CD4-positive, alpha-beta memory T cell (primary cell): ENCODE results near the gene AKAP13. TPM values are rescaled to one million over a fixed set of nuclear protein-coding genes. Genes with fewer than 3 reads are reported as not detected.

Experiments used
- CTCF ChIA-PET: fragments of 350-600 bp; sonication (Branson Sonifier 250); formaldehyde crosslinking; loops from one replicate; lab custom pipeline; 2021; ENCODE audit warnings: inconsistent platforms; ENCODE audit not compliant: partially characterized antibody; lab: Charles Lee
- POLR2A ChIA-PET: fragments of 350-600 bp; sonication (Branson Sonifier 250); formaldehyde crosslinking; loops from one replicate; lab custom pipeline; 2021; ENCODE audit not compliant: partially characterized antibody; lab: Charles Lee
- DNase-seq, 5 donors: peaks; one replicate each; pipeline versions ENCODE4 v3.0.0 to v3.0.0-alpha.2; 2020 to 2022; ENCODE audit warnings: mixed read lengths in 1 of 5
- H3K27ac ChIP-seq: one replicate; pipeline ENCODE4 v1.7.0; 2013; ENCODE audit warnings: low read depth, low read length
- H3K27me3 ChIP-seq: 2 replicates; pipeline ENCODE4 v1.7.0; 2013; ENCODE audit warnings: mild to moderate bottlenecking, low read length, moderate library complexity; ENCODE audit not compliant: insufficient read depth
- H3K36me3 ChIP-seq: 2 replicates; pipeline ENCODE4 v1.7.0; 2013; ENCODE audit warnings: mild to moderate bottlenecking, low read length, moderate library complexity; ENCODE audit not compliant: insufficient read depth
- H3K4me1 ChIP-seq: 2 replicates; pipeline ENCODE4 v1.7.0; 2013; ENCODE audit warnings: mild to moderate bottlenecking, low read length, moderate library complexity; ENCODE audit not compliant: insufficient read depth
- H3K4me3 ChIP-seq, 2 donors: one replicate each; pipeline ENCODE4 v1.7.0; 2013; ENCODE audit warnings: low read length in 2 of 2, mild to moderate bottlenecking in 1 of 2
- H3K9me3 ChIP-seq, 2 donors: one replicate each; pipeline ENCODE4 v1.7.0; 2013; ENCODE audit warnings: low read length in 2 of 2, control low read depth in 1 of 2; ENCODE audit not compliant: control insufficient read depth in 1 of 2
- H3K27ac Mint-ChIP-seq, 7 donors: one replicate each; pipeline ENCODE4 v1.8.0; 2020 to 2021; ENCODE audit warnings: mixed read lengths in 7 of 7, mild to moderate bottlenecking in 6 of 7, inconsistent platforms in 3 of 7, moderate library complexity in 3 of 7
- H3K27me3 Mint-ChIP-seq, 2 donors: one replicate each; pipeline ENCODE4 v1.8.0; 2020 to 2021; ENCODE audit warnings: mixed read lengths in 2 of 2
- H3K36me3 Mint-ChIP-seq, 2 donors: one replicate each; pipeline ENCODE4 v1.8.0; 2020 to 2021; ENCODE audit warnings: mixed read lengths in 2 of 2, inconsistent platforms in 1 of 2, mild to moderate bottlenecking in 1 of 2
- H3K4me1 Mint-ChIP-seq, 4 donors: one replicate each; pipeline ENCODE4 v1.8.0; 2020 to 2021; ENCODE audit warnings: mixed read lengths in 4 of 4, mild to moderate bottlenecking in 1 of 4
- H3K4me3 Mint-ChIP-seq, 8 donors: one replicate each; pipeline ENCODE4 v1.8.0; 2020 to 2021; ENCODE audit warnings: mixed read lengths in 8 of 8, mild to moderate bottlenecking in 7 of 8, moderate library complexity in 6 of 8, inconsistent platforms in 3 of 8
- H3K9me3 Mint-ChIP-seq, 8 donors: one replicate each; pipeline ENCODE4 v1.8.0; 2020 to 2021; ENCODE audit warnings: mixed read lengths in 8 of 8, mild to moderate bottlenecking in 5 of 8, inconsistent platforms in 3 of 8, moderate library complexity in 1 of 8
- intact Hi-C: fragments of 100-400 bp; cut with micrococcal nuclease; formaldehyde crosslinking; loops from one replicate; pipeline ENCODE4 v1.15.1; 2023
- polyA plus RNA-seq, 2 donors: library from polyadenylated mRNA; unstranded; fragments of 300-500 nt; fragmentation: Illumina TruSeq; gene quantifications; one replicate each; pipeline ENCODE4 v1.2.3, GENCODE V29; 2021
- total RNA-seq, 2 experiments: library from RNA; stranded (reverse); gene quantifications; one replicate each; pipeline ENCODE4 v1.2.3, GENCODE V29; 2021

Gene AKAP13
- total and polyA plus RNA-seq, 4 experiments from 2014 or later = 68.7 to 319 (median 247) TPM

GRCh38 chr15:85646538-85647091, 266.2 kb downstream of the AKAP13 start:
- Mint-ChIP-seq H3K36me3 (peaks cover 40 to 46% of the 10 kb centered on the region in 2 donors), H3K27ac (peak overlapping the region; percentile 62 to 93 (median 84)), H3K9me3 (no peaks in the 10 kb centered on the region), H3K4me1 (peaks cover 39 to 56% (median 45%) of the 10 kb centered on the region in 4 donors), H3K27me3 (no peaks in the 10 kb centered on the region), H3K4me3 (peak overlapping the region in 6 of 8 donors; percentile 22 to 53 (median 34))
- H3K4me1 ChIP-seq = peaks cover 37% of the 10 kb centered on the region
- peaks cover 22% of the 10 kb centered on the region for H3K36me3 ChIP-seq
- no peaks in the 10 kb centered on the region for H3K27me3 ChIP-seq
- ChIA-PET POLR2A (interaction anchor here (1.1 to 6.8 kb wide), 10 partner anchors 12 to 65 kb away, joined by 3 to 57 read pairs (median 6); no protein-coding TSS in a partner anchor), CTCF (interaction anchor here (0.9 to 1.5 kb wide), 5 partner anchors 10 to 43 kb away, joined by 3 to 4 read pairs (median 4); no protein-coding TSS in a partner anchor)
- peak overlapping the region; percentile 15 for H3K27ac ChIP-seq
- no peaks in the 10 kb centered on the region for H3K9me3 ChIP-seq
- intact Hi-C loops = no loop called here
- H3K4me3 ChIP-seq = no peak overlapping the region
- DNase-seq = peak; percentile 22 to 72 (median 55)

GRCh38 chr15:85649372-85649771, 269.0 kb downstream of the AKAP13 start:
- Mint-ChIP-seq H3K27ac (peak overlapping the region in 6 of 7 donors; percentile 31 to 85 (median 78)), H3K9me3 (no peaks in the 10 kb centered on the region), H3K27me3 (no peaks in the 10 kb centered on the region), H3K36me3 (peaks cover 27 to 49% of the 10 kb centered on the region in 2 donors), H3K4me1 (peaks cover 32 to 47% (median 40%) of the 10 kb centered on the region in 4 donors), H3K4me3 (no peak overlapping the region)
- H3K27ac ChIP-seq = no peak overlapping the region
- intact Hi-C loops = no loop called here
- no peak overlapping the region for H3K4me3 ChIP-seq
- H3K9me3 ChIP-seq = no peaks in the 10 kb centered on the region
- ChIA-PET CTCF (no interaction called here), POLR2A (interaction anchor here (6.8 kb wide), 1 partner anchor 25 kb away, joined by 57 read pairs; no protein-coding TSS in a partner anchor)
- H3K4me1 ChIP-seq = peaks cover 37% of the 10 kb centered on the region
- H3K36me3 ChIP-seq = peaks cover 16% of the 10 kb centered on the region
- H3K27me3 ChIP-seq = no peaks in the 10 kb centered on the region
- DNase-seq = no peak

GRCh38 chr15:85651548-85651947, 271.1 kb downstream of the AKAP13 start:
- POLR2A ChIA-PET = no interaction called here
- Histone ChIP-seq H3K4me3 (no peak overlapping the region), H3K9me3 (no peaks in the 10 kb centered on the region), H3K27me3 (no peaks in the 10 kb centered on the region), H3K36me3 (peaks cover 17% of the 10 kb centered on the region), H3K27ac (no peak overlapping the region), H3K4me1 (peaks cover 17% of the 10 kb centered on the region)
- Mint-ChIP-seq H3K4me3 (no peak overlapping the region), H3K27ac (peak overlapping the region in 1 of 7 donors; percentile 71), H3K4me1 (peaks cover 16 to 31% (median 24%) of the 10 kb centered on the region in 4 donors), H3K9me3 (peaks cover 0 to 5% (median 0%) of the 10 kb centered on the region in 8 donors), H3K27me3 (no peaks in the 10 kb centered on the region), H3K36me3 (peaks cover 19 to 52% of the 10 kb centered on the region in 2 donors)
- CTCF ChIA-PET = interaction anchor here (1.4 kb wide), 1 partner anchor 35 kb away, joined by 4 read pairs; no protein-coding TSS in a partner anchor
- no peak for DNase-seq
- intact Hi-C loops = no loop called here

- DNase-seq = no peak
- H3K36me3 ChIP-seq = peaks cover 17% of the 10 kb centered on the region
- H3K4me1 Mint-ChIP-seq = peaks cover 13 to 27% (median 16%) of the 10 kb centered on the region in 4 donors
- no peaks in the 10 kb centered on the region for H3K9me3 ChIP-seq
- intact Hi-C loops = no loop called here
- no peak overlapping the region for H3K4me3 ChIP-seq
- peak overlapping the region in 6 of 7 donors; percentile 6 to 67 (median 49) for H3K27ac Mint-ChIP-seq
- no peak overlapping the region for H3K4me3 Mint-ChIP-seq
- H3K9me3 Mint-ChIP-seq = peaks cover 0 to 6% (median 0%) of the 10 kb centered on the region in 8 donors
- peaks cover 11% of the 10 kb centered on the region for H3K4me1 ChIP-seq
- H3K27me3 ChIP-seq = no peaks in the 10 kb centered on the region
- POLR2A ChIA-PET = no interaction called here
- H3K27ac ChIP-seq = no peak overlapping the region
- peaks cover 18 to 56% of the 10 kb centered on the region in 2 donors for H3K36me3 Mint-ChIP-seq
- no peaks in the 10 kb centered on the region for H3K27me3 Mint-ChIP-seq
- CTCF ChIA-PET = interaction anchor here (0.6 to 1.4 kb wide), 3 partner anchors 24 to 186 kb away, joined by 3 to 4 read pairs (median 3); no protein-coding TSS in a partner anchor
These were observed 272.1 kb downstream of the AKAP13 start for GRCh38 chr15:85652457-85652856.

- H3K4me1 Mint-ChIP-seq = peaks cover 4 to 8% (median 6%) of the 10 kb centered on the region in 4 donors
- Histone ChIP-seq H3K9me3 (no peaks in the 10 kb centered on the region), H3K4me1 (no peaks in the 10 kb centered on the region), H3K27me3 (no peaks in the 10 kb centered on the region), H3K27ac (no peak overlapping the region), H3K36me3 (peaks cover 13% of the 10 kb centered on the region), H3K4me3 (no peak overlapping the region)
- no peak overlapping the region for H3K4me3 Mint-ChIP-seq
- peak overlapping the region in 2 of 7 donors; percentile 17 to 75 for H3K27ac Mint-ChIP-seq
- DNase-seq = no peak
- H3K9me3 Mint-ChIP-seq = peaks cover 0 to 6% (median 0%) of the 10 kb centered on the region in 8 donors
- intact Hi-C loops = no loop called here
- CTCF ChIA-PET = interaction anchor here (0.6 to 1.4 kb wide), 7 partner anchors 11 to 172 kb away, joined by 3 to 4 read pairs (median 3); no protein-coding TSS in a partner anchor
- H3K36me3 Mint-ChIP-seq = peaks cover 24 to 78% of the 10 kb centered on the region in 2 donors
- H3K27me3 Mint-ChIP-seq = no peaks in the 10 kb centered on the region
- POLR2A ChIA-PET = interaction anchor here (1.2 to 1.8 kb wide), 2 partner anchors 32 to 50 kb away, joined by 3 to 4 read pairs; no protein-coding TSS in a partner anchor
These were observed 276.7 kb downstream of the AKAP13 start for GRCh38 chr15:85657132-85657531.

GRCh38 chr15:85658816-85659215, 278.4 kb downstream of the AKAP13 start:
- Histone ChIP-seq H3K36me3 (peaks cover 14% of the 10 kb centered on the region), H3K4me1 (no peaks in the 10 kb centered on the region), H3K27me3 (no peaks in the 10 kb centered on the region), H3K9me3 (no peaks in the 10 kb centered on the region), H3K4me3 (no peak overlapping the region), H3K27ac (no peak overlapping the region)
- CTCF ChIA-PET = interaction anchor here (1.0 to 1.4 kb wide), 2 partner anchors 9 to 18 kb away, joined by 3 to 4 read pairs; no protein-coding TSS in a partner anchor
- H3K27ac Mint-ChIP-seq = peak overlapping the region in 3 of 7 donors; percentile 29 to 48 (median 40)
- no peak overlapping the region for H3K4me3 Mint-ChIP-seq
- peaks cover 34 to 75% of the 10 kb centered on the region in 2 donors for H3K36me3 Mint-ChIP-seq
- POLR2A ChIA-PET = interaction anchor here (0.8 to 2.0 kb wide), 5 partner anchors 12 to 76 kb away, joined by 3 to 6 read pairs (median 3); no protein-coding TSS in a partner anchor
- DNase-seq = no peak
- intact Hi-C loops = no loop called here
- H3K27me3 Mint-ChIP-seq = no peaks in the 10 kb centered on the region
- H3K4me1 Mint-ChIP-seq = peaks cover 3 to 7% (median 6%) of the 10 kb centered on the region in 4 donors
- H3K9me3 Mint-ChIP-seq = peaks cover 0 to 6% (median 0%) of the 10 kb centered on the region in 8 donors

GRCh38 chr15:85661859-85662258, 281.5 kb downstream of the AKAP13 start:
- Mint-ChIP-seq H3K4me3 (no peak overlapping the region), H3K4me1 (peaks cover 7 to 16% (median 10%) of the 10 kb centered on the region in 4 donors), H3K27me3 (no peaks in the 10 kb centered on the region), H3K9me3 (peaks cover 0 to 5% (median 0%) of the 10 kb centered on the region in 8 donors), H3K36me3 (peaks cover 59 to 77% of the 10 kb centered on the region in 2 donors), H3K27ac (peak overlapping the region in 4 of 7 donors; percentile 13 to 71 (median 58))
- ChIA-PET CTCF (no interaction called here), POLR2A (interaction anchor here (0.9 kb wide), 1 partner anchor 16 kb away, joined by 3 read pairs; no protein-coding TSS in a partner anchor)
- peaks cover 5% of the 10 kb centered on the region for H3K4me1 ChIP-seq
- no peak for DNase-seq
- intact Hi-C loops = no loop called here
- no peak overlapping the region for H3K4me3 ChIP-seq
- peaks cover 8% of the 10 kb centered on the region for H3K36me3 ChIP-seq
- H3K27ac ChIP-seq = no peak overlapping the region
- no peaks in the 10 kb centered on the region for H3K27me3 ChIP-seq
- H3K9me3 ChIP-seq = no peaks in the 10 kb centered on the region
